Common myeloid progenitor, CD34-positive (primary cell): Measurements from ENCODE around the gene L3MBTL2.
A peak's percentile ranks its signal among the peaks of the same experiment; 100 is the strongest.

Source experiments
- CTCF ChIA-PET: fragments of 350-600 bp; sonication (Branson Sonifier 250); formaldehyde crosslinking; loops from one replicate; lab custom pipeline; 2021; ENCODE audit warnings: antibody characterized with exemption; lab: Charles Lee
- POLR2A ChIA-PET: fragments of 350-600 bp; sonication (Branson Sonifier 250); formaldehyde crosslinking; loops from one replicate; lab custom pipeline; 2021; ENCODE audit warnings: antibody characterized with exemption; lab: Charles Lee
- DNase-seq, 3 donors: peaks; one replicate each; pipeline versions ENCODE4 v3.0.0 to v3.0.0-alpha.2; 2013
- H3K27ac ChIP-seq, 2 experiments: 1 replicate in 1 of 2; 2 replicates in 1 of 2; pipeline ENCODE4 v1.7.0; 2013; ENCODE audit warnings: inconsistent platforms in 2 of 2, low read length in 2 of 2, mild to moderate bottlenecking in 2 of 2, low read depth in 1 of 2, moderate library complexity in 1 of 2; ENCODE audit not compliant: severe bottlenecking in 2 of 2, insufficient read depth in 1 of 2, poor library complexity in 1 of 2
- H3K27me3 ChIP-seq, 5 experiments: replicated peaks in 2 of 5; 1 replicate in 3 of 5; 2 replicates in 2 of 5; pipeline versions ENCODE4 v1.6.1 to v1.7.0; 2013; ENCODE audit warnings: low read length in 4 of 5, mild to moderate bottlenecking in 2 of 5, moderate library complexity in 2 of 5, inconsistent platforms in 1 of 5; ENCODE audit not compliant: insufficient read depth in 5 of 5, control insufficient read depth in 4 of 5
- H3K36me3 ChIP-seq, 4 experiments: 1 replicate in 2 of 4; 2 replicates in 2 of 4; pipeline versions ENCODE4 v1.6.1 to v1.7.0; 2013; ENCODE audit warnings: low read length in 3 of 4, control low read depth in 1 of 4, mild to moderate bottlenecking in 1 of 4; ENCODE audit not compliant: control insufficient read depth in 4 of 4, insufficient read depth in 4 of 4
- H3K4me1 ChIP-seq, 4 experiments: 1 replicate in 3 of 4; 2 replicates in 1 of 4; pipeline versions ENCODE4 v1.6.1 to v1.7.1; 2013; ENCODE audit warnings: low read length in 3 of 4, mild to moderate bottlenecking in 3 of 4, control low read depth in 1 of 4, inconsistent platforms in 1 of 4, moderate library complexity in 1 of 4; ENCODE audit not compliant: control insufficient read depth in 4 of 4, insufficient read depth in 4 of 4; ENCODE audit errors: control extremely low read depth in 1 of 4
- H3K4me3 ChIP-seq, 7 experiments: 1 replicate in 4 of 7; 2 replicates in 3 of 7; pipeline versions ENCODE4 v1.5.1 to v1.7.0; 2013; ENCODE audit warnings: mild to moderate bottlenecking in 7 of 7, low read length in 6 of 7, moderate library complexity in 6 of 7, inconsistent platforms in 2 of 7, low read depth in 2 of 7, control low read depth in 1 of 7; ENCODE audit not compliant: insufficient read depth in 4 of 7, control insufficient read depth in 1 of 7; ENCODE audit errors: extremely low read depth in 1 of 7
- H3K9me3 ChIP-seq, 5 experiments: 1 replicate in 4 of 5; 2 replicates in 1 of 5; pipeline versions ENCODE4 v1.6.1 to v1.7.1; 2013; ENCODE audit warnings: low read length in 4 of 5, mild to moderate bottlenecking in 2 of 5, inconsistent platforms in 1 of 5, low read depth in 1 of 5, moderate library complexity in 1 of 5; ENCODE audit not compliant: control insufficient read depth in 4 of 5, insufficient read depth in 2 of 5; ENCODE audit errors: control extremely low read depth in 1 of 5
- WGBS: methylation state at CpG from one replicate; pipeline ENCODE4 v1.1.5; 2013; ENCODE audit not compliant: insufficient coverage; 5-methylcytosine and 5-hydroxymethylcytosine counted together

The L3MBTL2 gene

DNA sequence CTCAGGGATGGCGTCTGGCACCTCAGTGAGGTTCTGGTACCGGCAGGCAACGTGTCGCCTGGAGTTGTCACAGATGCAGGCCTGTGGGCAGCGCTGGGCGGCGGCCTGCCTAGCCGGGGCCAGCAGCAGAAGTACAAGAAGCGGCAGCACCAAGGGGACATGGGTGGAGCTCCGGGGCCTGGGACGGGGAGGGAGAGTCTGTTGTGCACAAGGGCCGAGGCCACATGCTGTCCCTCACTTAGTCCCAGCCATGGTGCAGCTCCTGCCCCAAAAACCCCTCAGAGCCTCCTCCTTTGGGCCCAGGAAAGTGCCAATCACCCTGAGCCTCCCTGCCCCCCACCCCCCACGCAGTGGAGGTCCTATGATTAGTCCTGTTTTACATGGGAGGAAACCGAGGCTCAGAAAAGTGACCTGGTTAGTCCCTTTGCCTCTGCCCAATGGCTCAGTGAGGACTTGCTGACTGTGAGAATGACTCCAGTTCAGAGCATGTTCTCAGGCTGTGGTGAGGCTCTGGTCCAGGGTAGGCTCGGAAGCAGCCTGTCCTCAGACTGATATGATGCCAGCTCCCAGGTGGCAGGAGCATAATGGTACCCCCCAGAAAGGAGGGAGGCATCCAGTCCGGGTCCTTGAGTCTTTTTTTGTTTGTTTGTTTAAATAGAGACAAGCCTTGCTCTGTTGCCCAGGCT lies 34.5 kb downstream of the L3MBTL2 start:
- no peak overlapping the region for H3K27ac ChIP-seq
- no peak overlapping the region for H3K4me3 ChIP-seq
- ChIA-PET POLR2A (no interaction called here), CTCF (no interaction called here)
- no peaks in the 10 kb centered on the region for H3K36me3 ChIP-seq
- H3K4me1 ChIP-seq = peaks cover 0 to 24% (median 17%) of the 10 kb centered on the region in 4 experiments
- H3K9me3 ChIP-seq = no peaks in the 10 kb centered on the region
- H3K27me3 ChIP-seq = no peaks in the 10 kb centered on the region
- 92% methylated on average over 9 of the region's 16 CpGs for WGBS
- DNase-seq = peak in 1 of 3 donors; percentile 24

DNA sequence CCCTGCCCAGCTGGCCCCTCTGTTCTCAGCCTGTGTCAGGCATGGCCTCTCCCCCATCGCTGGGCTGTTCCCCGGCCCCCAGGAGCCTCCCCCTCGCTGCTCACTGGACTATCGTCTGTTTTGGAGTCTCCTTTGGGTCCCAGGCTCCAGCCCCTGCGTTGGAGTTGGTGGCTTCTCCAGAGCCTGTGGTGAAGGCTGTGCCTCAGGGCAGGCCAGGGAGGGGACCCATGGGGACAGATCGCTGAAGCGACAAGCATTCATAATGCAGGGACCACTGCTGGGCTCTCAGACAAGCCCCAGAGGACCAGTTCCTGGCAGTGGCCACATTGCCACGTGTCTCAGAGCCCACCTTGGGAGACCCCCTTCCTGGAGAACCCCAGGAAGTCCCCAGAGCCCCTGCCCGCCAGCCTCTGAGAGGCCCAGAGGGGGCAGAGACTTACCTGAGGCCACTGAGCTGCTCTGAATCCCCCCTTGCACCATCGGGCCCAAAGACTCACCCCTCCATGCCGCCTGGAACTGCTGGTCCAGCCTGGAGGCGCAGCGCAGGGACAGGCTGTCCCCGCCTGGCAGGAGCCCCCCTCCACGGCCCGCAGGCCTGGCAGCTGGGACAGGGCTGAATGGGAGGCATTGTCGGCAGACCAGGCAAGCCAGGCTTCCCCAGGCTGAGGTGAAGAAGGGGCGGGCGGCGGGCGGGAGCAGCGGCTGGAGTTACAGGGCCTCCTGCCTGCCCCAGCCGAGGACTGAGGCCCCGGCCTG lies 35.4 kb downstream of the L3MBTL2 start, which contains the start of gene CHADL:
CHADL (minus strand) TSS at position 555 of the 756 bp plus-strand sequence; CDS start at position 505, 50 bp downstream.
- Histone ChIP-seq H3K36me3 (peaks cover 0 to 7% (median 6%) of the 10 kb centered on the region in 4 experiments), H3K4me1 (peaks cover 0 to 20% (median 15%) of the 10 kb centered on the region in 4 experiments), H3K27ac (no peak within 1 kb of the TSS), H3K9me3 (no peaks in the 10 kb centered on the region), H3K4me3 (no peak within 1 kb of the TSS), H3K27me3 (no peaks in the 10 kb centered on the region)
- WGBS = 78% methylated on average over 17 of the region's 24 CpGs
- POLR2A ChIA-PET = interaction anchor here (0.6 kb wide), 1 partner anchor 626 kb away, joined by 3 read pairs; no protein-coding TSS in a partner anchor
- CTCF ChIA-PET = no interaction called here
- no peak for DNase-seq

DNA sequence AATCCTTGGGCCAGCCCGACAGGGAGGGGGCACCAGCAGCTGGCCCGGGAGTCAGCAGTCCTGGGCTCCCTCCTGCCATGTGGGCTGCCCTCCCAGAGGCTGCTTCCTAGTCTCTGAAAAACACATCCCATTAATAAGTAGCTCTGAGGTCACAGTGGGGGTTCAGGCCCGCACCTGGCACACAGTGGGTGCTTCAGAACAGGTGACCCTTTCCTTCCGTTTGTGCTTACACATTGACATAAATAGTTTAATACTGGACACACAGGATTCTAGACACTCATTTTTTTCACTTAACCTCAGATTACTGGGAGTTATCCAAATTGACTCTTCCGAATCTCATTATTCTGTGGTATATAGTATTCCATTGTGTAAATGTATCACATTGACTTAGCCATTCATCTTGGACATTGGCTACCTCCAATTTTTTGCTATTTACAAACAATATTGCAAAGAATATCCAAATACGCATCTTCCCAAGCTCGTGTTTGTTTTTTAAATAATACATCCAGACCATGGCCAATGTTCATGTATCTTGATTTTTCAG lies 36.1 kb downstream of the L3MBTL2 start:
- H3K27ac ChIP-seq = no peak overlapping the region
- H3K27me3 ChIP-seq = no peaks in the 10 kb centered on the region
- H3K4me3 ChIP-seq = no peak overlapping the region
- ChIA-PET CTCF (no interaction called here), POLR2A (no interaction called here)
- WGBS = 100% methylated on average over 3 of the region's 7 CpGs
- no peaks in the 10 kb centered on the region for H3K9me3 ChIP-seq
- DNase-seq = no peak
- H3K4me1 ChIP-seq = peaks cover 0 to 20% (median 15%) of the 10 kb centered on the region in 4 experiments
- H3K36me3 ChIP-seq = peaks cover 0 to 13% (median 11%) of the 10 kb centered on the region in 4 experiments

DNA sequence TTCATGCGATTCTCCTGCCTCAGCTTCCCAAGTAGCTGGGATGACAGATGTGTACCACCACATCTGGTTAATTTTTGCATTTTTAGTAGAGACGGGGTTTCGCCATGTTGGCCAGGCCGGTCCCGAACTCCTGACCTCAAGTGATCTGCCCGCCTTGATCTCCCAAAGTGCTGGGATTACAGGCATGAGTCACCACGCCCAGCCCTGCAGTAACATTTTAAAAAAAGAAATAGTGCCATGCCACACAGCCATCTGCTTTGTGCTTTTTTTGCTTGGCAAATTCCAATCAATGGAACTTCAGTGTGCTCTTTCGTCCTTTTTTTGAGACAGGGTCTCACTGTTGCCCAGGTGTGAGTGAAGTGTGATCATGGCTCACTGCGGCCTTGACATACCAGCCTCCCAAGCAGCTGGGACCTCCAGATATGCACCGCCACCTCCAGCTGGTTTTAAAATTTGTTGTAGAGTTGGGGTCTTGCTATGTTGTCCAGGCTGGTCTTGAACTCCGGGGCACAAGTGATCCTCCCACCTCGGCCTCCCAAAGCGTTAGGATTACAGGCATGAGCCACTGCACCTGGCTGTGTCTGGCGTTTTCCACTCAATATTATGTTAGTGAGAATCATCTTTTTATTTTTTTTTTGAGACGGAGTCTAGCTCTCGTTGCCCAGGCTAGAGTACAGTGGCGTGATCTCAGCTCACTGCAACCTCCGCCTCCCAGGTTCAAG lies 37.4 kb downstream of the L3MBTL2 start:
- CTCF ChIA-PET = interaction anchor here (0.7 kb wide), 1 partner anchor 362 kb away, joined by 4 read pairs; no protein-coding TSS in a partner anchor
- WGBS = 98% methylated on average over 16 of the region's 18 CpGs
- Histone ChIP-seq H3K27ac (no peak overlapping the region), H3K27me3 (no peaks in the 10 kb centered on the region), H3K36me3 (peaks cover 0 to 25% (median 16%) of the 10 kb centered on the region in 4 experiments), H3K4me1 (peaks cover 0 to 9% (median 7%) of the 10 kb centered on the region in 4 experiments), H3K9me3 (no peaks in the 10 kb centered on the region), H3K4me3 (no peak overlapping the region)
- POLR2A ChIA-PET = no interaction called here
- no peak for DNase-seq

DNA sequence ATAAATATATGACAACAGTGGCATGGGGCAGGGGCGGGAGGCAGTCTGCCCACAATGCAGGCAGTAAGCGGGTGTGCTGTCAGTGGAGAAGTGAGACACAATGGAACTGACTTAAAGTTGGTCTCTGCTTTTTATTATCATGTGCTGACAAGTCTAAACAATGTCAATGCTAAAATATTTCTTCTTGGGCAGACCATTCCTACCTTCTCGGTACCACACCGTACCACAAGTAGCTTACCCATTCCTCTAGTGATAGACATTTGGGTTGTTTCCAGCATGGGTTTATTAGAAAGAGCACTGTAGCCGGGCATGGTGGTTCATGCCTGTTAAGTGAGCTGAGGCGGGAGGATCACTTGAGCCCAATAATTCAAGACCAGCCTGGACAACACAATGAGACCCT lies 38.2 kb downstream of the L3MBTL2 start:
- no peaks in the 10 kb centered on the region for H3K9me3 ChIP-seq
- peaks cover 3 to 32% (median 21%) of the 10 kb centered on the region in 4 experiments for H3K36me3 ChIP-seq
- DNase-seq = no peak
- ChIA-PET POLR2A (interaction anchor here (0.6 kb wide), 2 partner anchors 221 to 1322 kb away, joined by 3 to 4 read pairs; no protein-coding TSS in a partner anchor), CTCF (interaction anchor here (0.9 kb wide), 1 partner anchor 13 kb away, joined by 3 read pairs; no protein-coding TSS in a partner anchor)
- WGBS = 100% methylated on average over 4 of the region's 6 CpGs
- H3K4me1 ChIP-seq = peaks cover 0 to under 1% (median 0%) of the 10 kb centered on the region in 4 experiments
- H3K4me3 ChIP-seq = no peak overlapping the region
- no peaks in the 10 kb centered on the region for H3K27me3 ChIP-seq
- no peak overlapping the region for H3K27ac ChIP-seq

DNA sequence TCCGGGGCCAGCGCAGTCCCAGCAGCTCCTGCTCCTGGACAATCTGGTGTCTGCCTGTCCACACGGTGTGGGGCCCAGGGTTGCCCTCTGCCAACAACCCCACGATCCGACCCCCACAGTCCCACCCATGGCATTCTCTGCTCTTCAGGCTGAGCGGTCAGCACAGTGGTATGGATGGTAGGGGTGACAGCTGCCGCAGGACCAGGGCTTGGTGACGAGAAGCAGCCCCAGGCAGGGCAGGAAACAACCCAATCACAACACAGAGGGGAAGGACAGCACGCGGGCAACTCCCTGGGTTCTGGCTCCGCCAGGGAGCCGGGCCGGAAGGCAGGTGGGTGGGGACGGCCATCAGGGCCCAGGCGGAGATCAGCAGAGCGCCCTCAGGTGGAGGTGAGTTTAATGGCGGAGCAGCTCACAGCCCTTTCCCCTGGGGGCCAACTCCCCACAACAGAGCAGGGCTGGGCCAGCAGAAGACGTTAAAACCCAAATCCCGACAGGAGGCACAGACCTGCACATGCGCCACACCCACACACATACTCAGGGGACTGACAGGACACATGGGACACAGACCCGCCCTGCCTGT lies 40.9 kb downstream of the L3MBTL2 start:
- no peak overlapping the region for H3K4me3 ChIP-seq
- no peaks in the 10 kb centered on the region for H3K4me1 ChIP-seq
- POLR2A ChIA-PET = no interaction called here
- WGBS = 96% methylated on average over 9 of the region's 21 CpGs
- no peaks in the 10 kb centered on the region for H3K27me3 ChIP-seq
- no peak for DNase-seq
- H3K36me3 ChIP-seq = peaks cover 15 to 59% (median 41%) of the 10 kb centered on the region in 4 experiments
- CTCF ChIA-PET = interaction anchor here (1.2 kb wide), 1 partner anchor 8 kb away, joined by 4 read pairs; no protein-coding TSS in a partner anchor
- no peaks in the 10 kb centered on the region for H3K9me3 ChIP-seq
- no peak overlapping the region for H3K27ac ChIP-seq
